NCI-H226 (cell line): Measurements from ENCODE around the gene ROBO1.
"Not testable (repeated sequence)": the region's sequence is repeated elsewhere in the genome, so short reads cannot be mapped to it uniquely, and the experiment has no call there.

Experiments
- DNase-seq: peaks from one replicate; pipeline ENCODE4 v3.0.0-alpha.2; 2015

The ROBO1 gene

DNA sequence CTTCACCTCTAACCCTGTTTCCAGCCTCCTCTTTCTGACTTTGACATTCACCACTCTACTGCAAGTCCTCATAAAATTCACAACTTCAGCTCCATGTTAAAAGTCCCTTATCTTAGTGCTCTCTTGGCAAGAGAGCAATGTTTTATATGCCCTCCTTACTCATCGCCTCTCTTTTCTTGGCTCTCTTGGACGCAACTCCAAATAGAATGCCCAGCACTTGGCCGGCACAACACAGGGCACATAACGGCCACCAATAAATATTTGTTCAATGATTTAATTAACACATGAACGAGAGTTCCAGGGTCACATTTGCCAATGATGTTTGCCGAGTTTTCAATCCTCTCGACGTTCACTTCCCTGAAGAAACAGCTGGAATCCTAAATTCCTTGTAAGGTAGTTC, 401.4 kb downstream of the ROBO1 start:
- no peak for DNase-seq

DNA sequence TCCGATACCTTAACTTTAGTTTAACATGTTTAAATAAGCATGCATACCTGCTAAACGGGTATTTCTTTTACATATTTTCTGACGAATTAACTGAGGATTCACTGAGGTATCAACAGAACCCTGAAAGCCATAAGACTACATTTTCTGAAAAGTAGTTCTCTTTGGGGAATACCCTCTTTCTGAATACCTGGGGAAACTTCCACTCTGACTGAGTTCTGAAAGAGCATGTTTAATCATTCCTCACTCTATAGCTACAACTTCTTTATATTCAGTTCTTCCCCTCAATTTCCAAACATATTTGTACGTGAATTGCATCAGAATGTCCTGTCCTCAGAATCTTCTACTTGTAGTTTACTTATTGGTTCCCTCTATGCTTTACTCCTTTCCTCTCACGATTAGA, 403.0 kb downstream of the ROBO1 start:
- no peak for DNase-seq

DNA sequence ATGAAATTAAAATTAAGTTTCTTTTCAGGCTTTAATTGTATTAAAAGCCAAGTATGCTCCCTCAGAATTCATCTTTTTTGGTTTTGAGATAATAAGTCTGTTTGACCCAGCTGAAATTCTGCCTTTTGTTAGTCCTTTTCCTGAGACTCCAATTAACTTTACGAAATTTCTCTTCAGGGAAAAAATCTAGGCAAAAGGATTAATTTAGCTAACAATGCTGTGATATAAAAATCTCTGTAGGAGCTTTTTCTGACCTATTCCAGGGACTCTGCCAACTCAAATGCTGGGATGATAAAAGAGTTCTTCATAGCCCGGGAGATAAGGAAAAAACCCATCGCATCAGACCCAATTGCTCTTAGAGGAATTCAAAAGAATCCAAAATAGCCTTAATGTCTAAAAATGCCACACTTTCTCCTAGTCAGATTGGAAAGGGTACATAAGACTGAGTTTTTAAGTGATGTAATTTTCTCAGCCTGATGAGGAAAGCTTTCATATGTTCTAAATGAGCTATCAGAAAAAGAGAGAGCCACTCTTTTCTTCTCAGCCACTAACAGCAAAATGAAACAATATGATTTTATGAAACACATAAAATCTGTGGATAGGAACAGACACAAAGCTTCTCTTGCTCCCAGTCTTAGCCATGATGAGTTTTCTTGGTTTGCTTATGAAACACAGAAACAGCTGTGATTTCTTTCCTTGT, 405.1 kb downstream of the ROBO1 start:
- DNase-seq = no peak

DNA sequence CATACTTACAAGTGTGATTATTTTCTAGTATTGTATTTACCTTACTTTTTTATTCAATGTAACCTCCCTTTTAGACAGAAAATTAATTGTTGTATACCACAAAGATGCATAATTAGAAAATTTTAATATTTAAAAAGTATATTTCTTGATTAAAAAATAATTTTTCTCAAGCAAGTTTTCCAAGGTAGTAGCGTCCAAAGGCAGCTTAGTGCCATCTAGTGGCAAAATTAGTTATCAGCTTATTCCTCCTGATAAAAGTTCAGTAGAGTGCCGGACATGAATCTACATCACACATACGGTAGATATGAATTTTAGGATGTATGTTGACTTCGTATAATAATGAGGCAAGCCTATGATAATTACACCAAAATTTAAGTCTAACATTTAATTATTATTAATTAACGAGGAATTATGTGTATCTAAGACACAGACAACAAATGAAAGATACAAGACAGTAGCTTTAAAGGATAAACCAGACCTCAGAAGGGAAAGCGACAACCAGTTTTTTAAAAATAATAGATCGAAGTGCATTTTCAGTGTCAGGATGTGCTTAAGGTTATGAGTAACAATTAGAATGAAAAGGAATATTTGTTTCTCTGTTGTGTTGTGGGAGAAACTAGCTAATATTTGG, 405.9 kb downstream of the ROBO1 start:
- DNase-seq = peak; percentile 44

DNA sequence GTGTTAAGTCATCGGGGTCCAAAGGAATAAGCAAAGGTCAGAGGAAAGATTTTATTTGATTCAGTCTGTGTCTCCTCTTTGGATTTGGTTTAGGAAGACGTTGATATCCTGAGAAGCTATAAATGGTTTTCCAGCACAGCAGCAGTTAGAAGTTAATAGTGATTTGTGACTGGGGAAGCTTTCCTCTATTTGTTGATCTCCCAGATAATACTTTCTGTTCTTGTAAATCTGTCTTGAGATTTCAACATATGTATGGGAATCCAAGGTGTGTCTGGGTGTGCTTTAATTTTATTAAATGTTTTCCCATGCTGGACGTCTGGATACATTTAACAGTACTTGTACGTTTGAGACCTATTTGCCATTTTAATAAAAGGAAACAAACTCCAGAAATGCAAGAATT, 409.5 kb downstream of the ROBO1 start:
- DNase-seq = no peak

DNA sequence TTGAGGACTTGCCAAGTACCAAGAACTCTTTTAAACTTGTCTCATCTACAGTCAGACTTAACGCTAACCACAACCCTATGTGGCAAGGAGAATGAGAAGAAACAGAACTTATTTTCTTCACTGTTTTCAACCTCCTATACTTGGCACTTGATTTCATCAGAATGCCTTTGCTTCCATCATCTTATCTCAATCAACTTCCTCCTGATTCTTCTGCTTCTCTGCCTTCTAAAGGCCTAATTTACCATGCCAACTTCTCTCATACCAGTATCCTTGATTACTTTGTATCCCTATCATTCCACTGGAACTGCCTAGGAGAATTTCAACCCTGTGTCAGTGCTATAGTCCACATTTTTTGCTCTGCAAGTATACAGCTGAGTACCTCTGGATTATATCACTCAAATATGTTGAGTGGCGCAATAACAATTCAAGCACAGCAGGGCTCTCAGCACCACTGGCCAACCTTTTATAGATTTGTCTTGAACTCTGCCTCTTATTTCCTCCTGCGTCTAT, 413.6 kb downstream of the ROBO1 start:
- DNase-seq = peak; percentile 65

DNA sequence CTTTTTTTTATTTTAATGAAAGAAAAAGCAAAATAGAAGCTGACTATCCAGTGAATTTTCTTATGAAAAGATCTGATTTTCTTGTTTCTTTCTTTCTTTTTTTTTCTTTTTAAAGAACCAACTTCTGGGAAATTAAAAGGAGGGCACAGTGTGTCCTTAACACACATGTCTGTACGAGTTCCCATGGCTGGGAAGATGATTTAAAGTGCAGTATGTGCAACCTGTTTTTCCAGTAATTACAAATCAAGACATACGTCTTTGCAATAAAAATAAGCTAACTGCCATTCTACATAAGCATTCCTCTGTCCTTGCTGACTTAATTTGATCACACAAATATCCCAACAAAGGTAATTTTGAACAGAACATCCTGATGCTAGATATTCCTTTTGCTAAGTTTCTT, 416.1 kb downstream of the ROBO1 start:
- DNase-seq = no peak

DNA sequence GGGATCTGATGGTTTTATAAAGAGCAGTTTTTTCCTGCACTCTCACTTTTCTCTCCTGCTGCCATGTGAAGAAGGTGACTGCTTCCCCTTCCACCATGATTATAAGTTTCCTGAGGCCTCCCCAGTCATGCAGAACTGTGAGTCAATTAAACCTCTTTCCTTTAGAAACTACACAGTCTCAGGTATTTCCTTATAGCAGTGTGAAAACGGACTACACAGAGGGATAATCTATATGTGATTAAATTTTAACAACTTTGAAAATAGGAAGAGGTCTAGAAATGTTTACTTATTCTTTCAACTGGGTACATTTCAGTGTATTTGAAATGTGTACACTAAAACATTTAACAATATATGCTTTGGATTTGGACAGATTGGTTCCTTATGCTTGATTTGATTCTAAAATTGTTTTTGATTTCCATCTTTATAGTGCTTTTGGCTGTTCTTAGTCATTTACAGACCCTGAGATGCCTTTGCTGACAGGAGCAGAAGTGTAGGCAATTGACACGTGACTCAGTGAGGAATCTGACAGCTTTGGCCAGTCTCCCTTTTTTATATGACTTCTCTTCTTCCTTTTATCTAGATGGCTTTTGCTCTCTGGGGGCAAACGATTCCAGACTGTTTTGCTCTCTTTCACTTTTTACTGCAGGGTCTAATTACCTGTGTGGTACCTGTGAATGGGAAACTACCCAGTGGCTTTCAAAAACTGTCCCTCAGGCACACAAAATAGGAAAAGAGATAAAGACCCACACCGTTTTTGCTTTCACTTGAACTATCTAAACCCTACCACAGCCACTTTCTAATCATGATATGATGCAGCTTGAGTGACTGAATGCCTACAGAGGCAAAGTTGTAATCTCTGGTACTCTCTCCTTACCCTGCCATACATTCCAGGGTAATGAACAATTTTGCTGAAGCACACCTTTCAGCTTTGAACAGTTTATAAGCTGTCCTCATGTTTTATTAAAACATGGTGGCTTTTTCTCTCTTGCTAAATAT, 422.6 kb downstream of the ROBO1 start:
- peak; percentile 40 for DNase-seq

DNA sequence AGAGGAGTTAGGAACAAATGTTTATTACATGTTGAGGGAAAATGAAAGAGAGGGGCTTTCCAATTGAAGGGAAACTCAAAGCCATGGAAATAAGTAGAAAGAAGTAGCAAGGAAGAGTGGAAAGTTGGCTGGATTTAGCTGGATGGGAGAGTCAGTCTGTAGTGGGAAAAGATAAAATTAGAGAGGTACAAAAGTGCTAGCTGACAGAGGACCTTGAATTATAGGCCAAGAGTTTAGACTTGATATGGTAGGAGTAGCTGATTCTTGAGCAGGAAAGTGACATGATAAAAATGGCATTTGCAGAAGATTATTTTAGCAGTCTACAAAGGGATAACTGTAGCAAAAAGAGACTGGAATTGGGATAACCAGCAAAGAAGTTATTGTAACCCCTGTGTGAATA, 425.8 kb downstream of the ROBO1 start:
- DNase-seq = no peak

DNA sequence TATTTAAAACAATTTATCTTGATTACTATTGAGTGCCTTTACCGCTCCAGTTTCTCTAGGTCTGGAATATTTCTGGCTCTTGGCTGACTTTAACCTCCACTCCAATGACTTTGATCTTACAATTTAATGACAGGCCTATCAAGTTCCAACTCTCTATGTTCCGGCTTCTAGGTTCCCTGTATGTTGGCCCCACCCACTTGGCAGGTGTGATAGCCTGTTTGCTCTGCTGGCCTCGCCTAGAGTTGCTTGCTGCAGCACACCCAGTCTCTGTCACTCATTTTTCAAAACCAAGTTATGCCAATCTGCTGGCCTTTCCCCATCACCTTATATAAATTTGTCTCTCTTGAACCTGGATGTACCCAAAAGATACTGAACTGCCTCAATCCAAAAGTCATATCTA, 428.0 kb downstream of the ROBO1 start:
- no peak for DNase-seq

DNA sequence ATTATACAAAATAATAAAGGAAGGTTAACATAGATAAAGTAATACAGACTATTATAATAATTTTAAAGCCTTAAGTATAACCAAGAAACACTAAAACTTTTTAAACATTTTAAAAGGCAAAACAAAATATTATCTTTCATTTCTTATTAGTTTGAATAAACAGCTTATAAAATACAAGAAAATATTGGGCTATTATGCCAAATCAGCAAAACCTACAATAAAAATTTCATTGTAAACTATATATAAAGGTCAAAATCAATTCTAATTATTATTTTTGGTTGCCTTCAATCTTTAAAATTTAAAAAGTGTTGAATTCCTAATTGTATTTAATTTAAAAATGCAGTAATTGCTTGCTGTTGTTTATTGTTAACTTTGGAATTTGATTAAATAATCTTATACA, 430.0 kb downstream of the ROBO1 start:
- no peak for DNase-seq

DNA sequence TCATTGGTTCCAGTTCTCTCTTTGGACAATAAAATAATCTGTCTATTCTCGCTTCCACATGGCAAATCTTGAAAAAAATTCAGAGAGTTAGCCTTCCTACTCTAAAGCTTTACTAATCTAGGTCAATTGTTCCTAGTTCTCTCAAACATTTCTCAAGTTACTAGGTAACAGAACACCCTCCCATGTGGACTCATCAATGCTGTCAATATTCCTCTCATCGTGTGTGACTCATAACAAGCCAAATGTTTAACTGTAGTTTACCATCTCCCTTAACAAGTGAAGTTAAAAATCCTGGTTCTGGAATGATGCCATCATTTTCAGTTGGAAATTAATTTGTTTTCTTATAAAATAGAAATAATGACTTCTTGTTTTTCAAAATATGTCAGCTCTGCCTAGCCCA, 438.6 kb downstream of the ROBO1 start:
- DNase-seq = no peak

DNA sequence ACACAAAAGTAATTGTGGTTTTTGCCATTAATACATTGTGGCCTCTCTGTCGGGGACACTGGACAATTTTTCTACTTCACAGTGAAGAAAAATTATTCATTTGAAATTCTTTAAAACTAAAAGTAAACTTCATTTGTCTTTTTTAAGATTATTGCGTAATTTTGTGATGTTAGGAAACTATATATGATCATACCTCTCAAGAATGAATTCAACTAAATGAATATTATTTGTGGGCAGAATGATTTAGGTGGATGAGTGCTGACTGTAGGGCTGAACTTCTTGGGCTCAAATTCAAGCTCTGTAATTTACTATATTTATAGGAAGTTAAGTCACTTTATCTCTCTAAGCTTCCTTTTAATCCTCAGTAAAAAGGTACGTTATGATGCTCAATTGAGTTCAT, 441.2 kb downstream of the ROBO1 start:
- peak; percentile 25 for DNase-seq

DNA sequence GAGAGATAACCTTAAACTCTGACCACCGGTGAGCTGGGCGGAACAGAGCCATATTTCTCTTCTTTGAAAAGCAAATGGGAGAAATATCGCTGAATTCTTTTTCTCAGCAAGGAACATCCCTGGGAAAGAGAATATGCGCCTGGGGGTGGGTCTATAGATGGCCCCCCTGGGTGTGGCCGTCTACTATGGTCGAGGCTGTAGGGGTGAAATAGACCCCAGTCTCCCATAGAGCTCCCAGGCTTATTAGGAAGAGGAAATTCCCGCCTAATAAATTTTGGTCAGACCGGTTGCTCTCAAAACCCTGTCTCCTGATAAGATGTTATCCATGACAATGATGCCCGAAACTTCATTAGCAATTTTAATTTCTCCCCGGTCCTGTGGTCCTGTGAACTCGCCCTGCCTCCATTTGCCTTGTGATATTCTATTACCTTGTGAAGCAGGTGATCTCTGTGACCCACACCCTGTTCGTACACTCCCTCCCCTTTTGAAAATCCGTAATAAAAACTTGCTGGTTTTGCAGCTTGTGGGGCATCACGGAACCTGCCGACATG, 441.9 kb downstream of the ROBO1 start:
- DNase-seq = not testable (repeated sequence)

DNA sequence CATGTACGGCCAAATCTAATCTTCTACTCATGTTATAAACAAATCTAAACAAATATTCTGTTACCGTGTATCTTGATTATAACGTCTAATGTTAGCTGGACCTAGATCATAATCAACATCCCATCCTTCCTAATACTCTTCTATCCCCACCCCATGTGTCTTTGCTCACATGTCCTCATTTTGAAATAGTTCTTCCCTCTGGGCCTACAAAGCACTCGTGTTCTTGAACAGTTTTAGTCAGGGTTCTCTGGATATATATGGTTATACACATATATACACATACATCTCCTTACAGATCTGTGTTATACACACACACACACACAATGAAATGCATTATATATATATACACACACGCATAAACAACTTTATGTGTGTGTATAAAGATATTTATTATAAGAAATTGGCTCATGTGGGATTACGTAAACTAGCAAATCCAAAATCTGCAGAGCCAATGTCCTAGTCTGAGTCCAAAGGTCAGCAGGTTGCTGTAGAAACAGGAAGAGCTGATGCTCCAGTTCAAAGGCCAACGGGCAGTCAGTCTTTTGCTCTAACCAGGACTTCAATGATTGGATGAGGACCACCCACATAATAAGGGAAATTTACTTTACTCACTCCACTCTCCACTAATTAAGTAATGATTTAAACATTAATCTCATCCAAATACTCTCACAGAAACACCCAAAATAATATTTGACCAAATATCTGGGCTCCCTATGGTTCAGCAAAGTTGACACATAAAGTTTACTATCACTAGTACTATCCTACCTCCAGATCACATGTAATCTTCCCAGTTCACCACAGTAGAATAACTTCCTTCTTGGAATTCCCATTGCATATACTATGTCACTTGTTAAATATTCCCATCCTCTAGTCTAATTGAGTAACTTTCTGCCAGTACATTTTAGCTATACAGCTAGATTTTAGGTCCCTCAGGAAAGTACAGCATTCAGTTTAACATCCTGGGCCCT, 450.0 kb downstream of the ROBO1 start:
- no peak for DNase-seq

DNA sequence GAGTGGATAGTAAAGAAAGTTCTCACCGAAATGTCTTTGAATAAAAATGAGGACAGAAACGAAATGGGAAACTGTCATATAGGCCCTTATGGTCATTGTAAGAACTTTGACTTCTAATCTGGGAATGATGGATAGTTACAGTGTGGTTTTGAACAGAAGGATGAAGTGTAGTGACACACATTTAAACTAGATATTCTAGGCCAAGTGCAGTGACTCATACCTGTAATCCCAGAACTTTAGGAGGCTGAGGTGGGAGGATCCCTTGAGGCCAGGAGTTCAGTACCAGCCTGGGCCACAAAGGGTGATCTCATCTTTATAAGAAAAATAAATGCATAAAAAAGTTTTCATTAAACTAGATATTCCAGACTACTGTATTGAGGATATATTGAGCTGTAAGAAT, 452.8 kb downstream of the ROBO1 start:
- DNase-seq = peak; percentile 61

DNA sequence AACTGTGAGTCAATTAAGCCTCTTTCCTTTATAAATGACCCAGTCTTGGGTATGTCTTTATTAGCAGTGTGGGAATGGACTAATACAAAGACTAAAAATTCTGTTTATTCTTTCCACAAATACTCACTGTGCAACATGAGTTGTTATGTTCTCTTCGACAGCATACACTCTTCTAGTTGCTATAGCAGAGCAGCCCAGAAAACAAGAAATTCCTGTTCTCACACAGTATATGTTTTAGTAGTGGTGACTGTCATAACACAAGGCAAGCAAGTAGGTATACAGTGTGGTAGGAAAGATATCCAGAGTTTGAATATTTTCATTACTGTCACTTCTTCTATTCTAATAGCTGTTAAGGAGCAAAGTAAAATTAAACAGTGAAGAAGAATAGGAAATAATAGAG, 453.3 kb downstream of the ROBO1 start:
- no peak for DNase-seq

DNA sequence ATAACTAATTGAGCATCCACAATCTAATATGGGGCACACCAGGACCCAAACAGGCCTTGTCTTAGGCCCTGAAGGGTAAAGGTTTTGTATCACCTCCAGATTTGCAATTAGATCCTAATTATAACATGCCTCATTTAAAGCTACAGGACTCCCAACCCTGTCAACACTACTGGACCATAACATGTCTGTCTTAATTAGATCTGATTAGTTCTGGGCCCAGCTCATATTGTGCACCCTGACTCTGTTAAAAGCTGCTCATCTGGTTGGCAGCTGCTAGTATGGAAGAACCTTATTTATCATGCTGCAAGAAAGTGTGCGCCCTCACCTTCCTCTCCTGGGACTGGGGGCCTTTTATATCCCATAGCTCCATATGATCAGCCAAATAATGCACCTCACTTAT, 457.8 kb downstream of the ROBO1 start:
- no peak for DNase-seq

DNA sequence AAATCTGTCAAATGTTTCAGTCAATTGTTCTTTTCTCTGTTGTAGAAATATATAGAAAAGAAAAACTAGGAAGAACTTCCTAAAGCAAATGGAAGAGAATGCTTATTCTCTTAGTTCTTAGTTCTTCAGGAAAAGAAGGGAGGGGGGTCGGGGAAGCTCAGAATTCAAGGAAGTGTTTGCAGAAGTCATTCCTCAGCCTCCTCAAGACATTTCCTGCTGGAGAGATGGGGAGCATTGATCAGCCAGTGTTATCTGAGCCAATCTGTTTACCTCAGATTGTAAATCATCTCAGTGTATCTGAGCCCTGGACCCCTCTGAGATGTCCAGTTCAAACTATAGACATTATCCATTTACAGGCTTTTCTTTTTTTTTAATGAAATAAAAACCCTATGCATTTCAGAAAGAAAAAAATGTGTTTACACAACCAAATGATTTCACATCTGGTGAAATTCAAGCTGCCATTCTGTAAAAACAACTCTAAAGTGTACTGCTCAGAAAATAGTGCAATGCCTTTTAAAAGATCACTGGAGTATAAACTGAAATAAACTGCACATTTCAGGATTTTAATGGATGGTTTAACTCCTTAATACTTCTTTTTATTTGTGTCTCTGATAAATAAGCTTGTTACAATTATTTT, 460.7 kb downstream of the ROBO1 start:
- no peak for DNase-seq

DNA sequence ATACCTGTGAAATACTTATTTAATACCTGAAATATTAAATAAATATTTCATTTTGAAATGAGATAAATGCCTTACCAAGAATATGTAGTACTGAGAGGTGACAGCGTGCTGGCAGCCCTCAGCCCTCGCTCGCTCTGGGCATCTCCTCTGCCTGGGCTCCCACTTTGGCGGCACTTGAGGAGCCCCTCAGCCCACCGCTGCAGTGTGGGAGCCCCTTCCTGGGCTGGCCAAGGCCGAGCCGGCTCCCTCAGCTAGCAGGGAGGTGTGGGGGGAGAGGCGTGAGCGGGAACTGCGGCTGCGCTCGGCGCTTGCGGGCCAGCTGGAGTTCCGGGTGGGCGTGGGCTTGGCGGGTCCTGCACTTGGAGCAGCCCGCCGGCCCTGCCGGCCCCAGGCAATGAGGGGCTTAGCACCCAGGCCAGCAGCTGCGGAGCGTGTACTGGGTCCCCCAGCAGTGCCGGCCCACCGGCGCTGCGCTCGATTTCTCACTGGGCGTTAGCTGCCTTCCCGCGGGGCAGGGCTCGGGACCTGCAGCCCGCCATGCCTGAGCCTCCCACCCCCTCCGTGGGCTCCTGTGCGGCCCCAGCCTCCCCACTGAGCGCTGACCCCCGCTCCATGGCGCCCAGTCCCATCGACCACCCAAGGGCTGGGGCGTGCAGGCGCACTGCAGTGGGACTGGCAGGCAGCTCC, 467.7 kb downstream of the ROBO1 start:
- not testable (repeated sequence) for DNase-seq
